HS-27A (cell line): Measurements from ENCODE around the gene TULP1.
"Not testable (repeated sequence)": the region's sequence is repeated elsewhere in the genome, so short reads cannot be mapped to it uniquely, and the experiment has no call there.

Source experiments
- DNase-seq: peaks from one replicate; pipeline ENCODE4 v3.0.0-alpha.2; 2012; ENCODE audit warnings: low read depth, missing footprints

The TULP1 gene

DNA sequence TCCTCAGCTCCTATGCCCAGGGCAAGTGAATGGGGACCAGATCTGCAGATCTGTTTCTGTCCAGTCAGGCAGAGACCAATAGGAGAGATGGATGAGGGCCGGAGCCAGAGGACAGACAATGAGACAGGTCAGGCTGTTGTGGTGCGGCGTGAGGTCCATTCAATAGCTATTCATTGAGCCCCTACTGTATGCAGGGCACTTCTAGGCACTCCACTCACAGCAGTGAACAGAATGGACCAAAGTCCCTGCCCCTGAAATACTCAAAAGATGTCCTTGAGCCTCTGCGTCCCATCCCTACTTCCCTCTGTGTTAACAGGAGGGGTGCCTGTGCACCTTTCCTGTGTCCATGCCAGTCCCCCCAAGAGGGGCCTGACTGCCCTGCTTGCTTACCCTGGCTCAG, 8.5 kb upstream of the TULP1 start:
- DNase-seq, result no peak

DNA sequence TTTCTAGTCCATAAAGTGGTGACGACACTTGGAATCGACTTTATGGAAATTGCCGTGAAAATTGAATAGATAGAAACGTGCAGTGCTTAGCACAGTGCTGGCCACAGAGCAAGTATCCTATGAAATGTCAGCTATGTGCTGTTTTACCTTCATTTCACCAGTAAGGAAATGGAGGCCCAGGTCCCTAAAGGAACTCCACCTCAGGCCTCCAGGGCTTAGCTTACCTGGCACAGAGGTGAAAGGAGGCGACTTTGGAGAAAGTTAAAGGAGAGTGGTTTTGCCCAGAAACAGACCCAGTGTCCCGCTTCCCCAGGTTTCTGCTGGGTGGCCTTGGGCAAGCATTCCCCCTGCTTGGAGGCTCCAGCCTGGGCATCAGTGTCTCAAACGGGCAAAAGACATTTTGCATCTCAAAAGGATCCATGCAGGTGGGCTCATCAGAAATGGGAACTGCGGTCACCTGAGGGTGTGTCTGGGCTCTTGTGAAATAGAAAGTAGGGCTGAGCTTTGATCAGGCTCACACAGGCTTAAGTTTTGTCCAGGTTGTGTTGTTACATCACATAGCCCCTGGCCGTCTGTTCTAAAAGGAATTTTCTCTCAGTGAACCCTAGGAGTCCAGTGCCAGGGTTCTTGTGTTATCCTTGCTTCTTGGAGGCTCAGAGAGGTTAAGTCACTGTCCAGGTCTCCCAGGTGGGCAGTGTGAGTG, 6.8 kb upstream of the TULP1 start:
- DNase-seq, result no peak

DNA sequence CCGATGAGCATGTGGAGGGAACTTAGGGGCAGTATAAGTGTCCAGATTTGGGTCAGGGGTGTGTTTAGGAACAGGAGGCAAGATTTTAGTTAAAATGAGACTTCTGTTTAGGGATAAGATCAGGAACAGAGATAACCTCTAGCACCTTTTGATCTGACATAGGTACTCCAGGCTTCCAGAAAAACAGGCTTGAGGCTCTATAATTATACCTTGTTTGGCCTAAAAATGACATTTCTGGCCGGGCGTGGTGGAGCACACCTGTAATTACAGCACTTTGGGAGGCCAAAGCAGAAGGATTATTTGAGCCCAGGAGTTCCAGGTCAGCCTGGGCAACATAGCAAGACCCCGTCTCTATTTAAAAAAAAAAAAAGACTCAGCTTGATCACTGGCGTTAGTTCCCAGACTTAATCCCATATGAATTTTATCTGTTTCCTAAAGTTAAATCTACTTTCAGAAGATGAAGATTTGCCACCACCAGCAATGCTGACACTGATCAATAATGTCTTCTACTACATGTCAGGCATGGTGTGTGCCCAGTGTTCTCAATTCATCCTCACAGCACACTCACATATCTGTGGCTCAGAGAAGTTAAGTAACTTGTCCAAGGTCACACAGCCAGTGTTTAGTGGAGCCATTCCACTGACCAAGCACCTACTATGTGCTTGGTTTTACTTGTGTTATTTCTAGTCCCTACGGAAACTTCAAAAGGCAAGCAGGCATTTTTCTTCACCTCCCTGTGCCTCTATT, 6.0 kb upstream of the TULP1 start:
- DNase-seq, result no peak

DNA sequence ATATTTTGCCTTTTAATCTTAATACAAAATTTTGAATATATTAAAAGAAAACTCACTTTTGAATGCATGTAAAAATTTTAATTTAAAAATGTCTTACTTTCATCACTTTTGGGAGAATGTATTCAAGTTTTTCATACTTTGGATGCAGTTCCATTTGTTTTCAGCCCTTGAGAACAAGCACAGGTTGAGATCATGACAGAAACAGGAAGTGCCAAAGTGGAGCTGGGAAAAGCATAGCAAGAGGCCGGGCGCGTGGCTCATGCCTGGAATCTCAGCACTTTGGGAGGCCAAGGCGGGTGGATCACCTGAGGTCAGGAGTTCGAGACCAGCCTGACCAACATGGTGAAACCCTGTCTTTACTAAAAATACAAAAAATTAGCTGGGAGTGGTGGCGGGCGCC, 5.3 kb upstream of the TULP1 start:
- not testable (repeated sequence) for DNase-seq

DNA sequence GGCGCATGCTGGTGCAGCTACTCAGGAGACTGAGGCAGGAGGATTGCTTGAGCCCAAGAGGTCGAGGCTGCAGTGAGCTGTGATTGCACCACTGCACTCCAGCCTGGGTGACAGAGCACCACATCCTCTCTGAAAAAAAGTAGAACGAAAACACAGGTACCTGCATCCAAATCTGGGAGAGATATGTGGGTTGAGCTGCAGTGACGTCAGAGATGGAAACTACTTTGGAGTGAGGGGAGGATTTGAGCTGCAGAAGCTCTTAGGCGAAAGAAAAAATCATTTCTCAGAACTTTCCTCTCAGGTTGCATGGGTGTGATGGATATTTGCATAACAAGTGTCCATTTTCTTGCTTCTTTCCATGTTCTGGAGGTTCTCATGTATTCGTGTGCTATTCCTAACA, 4.0 kb upstream of the TULP1 start:
- no peak for DNase-seq

DNA sequence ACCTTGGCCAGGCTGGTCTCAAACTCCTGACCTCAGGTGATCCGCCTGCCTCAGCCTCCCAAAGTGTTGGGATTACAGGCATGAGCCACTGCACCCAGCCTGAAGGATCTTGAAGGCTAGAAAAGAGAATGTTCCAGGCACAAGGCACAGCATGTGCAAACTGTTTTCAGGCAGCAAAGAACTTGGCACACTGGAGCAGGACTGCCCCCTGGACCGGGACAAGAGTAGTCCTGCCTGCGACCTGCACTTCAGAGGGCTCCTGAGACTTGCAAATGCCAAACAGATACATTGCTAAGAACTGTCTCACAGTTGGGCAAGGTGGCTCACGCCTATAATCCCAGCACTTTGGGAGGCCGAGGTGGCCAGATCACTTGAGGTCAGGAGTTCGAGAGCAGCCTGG, 3.2 kb upstream of the TULP1 start:
- not testable (repeated sequence) for DNase-seq

DNA sequence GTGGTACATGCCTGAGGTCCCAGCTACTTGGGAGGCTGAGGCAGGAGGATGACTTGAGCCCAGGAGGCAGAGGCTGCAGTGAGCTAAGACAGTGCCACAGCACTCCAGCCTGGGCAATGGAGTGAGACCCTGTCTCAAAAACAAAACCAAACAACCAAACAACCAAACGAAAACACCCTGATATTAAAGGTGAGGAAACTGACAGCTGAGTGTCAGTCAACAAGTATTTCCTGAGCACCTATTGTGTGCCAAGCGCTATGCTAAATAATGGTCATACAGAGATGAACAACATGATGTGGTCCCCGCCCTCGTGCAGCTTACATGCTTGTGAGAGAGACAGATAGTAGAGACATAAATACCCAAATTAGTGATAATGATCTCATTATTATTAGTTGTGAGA, 1.9 kb upstream of the TULP1 start:
- no peak for DNase-seq

DNA sequence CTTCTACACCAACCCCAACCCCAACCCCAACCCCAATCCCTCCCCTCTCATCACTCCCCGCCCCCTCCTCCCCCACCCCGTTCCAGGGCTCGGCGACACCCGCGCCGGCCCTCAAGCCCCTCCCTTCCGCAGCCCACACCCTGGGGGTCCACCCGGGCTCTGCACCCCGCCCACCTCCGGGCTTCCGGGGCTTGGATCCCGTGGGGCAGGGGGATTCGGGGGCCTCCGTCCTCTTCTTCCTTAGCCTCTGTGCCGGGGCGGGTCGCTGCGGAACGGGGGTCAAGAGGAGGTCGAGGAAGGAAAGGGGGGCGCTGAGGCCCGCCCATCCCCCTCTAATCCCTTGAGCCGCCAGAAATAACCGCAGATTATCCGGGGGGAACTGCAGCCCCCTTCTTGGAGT, 690 bp downstream of the TULP1 start:
- DNase-seq, result no peak

DNA sequence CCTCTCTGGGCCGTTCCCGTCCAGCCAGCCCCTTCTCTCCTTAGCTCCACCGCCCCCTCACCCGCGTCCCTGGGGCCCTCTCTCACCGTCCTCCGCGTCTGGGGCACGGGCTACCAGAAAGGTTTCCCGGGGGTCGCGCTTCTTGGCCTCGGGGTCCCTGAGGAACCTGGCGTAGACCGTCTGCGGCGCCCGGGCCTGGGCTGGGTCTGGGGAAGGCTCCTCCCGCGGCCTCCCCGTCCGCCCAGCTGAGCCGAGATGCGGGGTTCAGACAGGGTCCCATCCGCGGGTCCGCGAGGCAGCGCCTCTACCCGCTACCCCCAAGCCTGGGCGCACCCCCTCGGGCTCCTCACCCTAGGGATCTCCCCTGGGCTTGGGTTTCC, 1.1 kb downstream of the TULP1 start:
- DNase-seq, result no peak

DNA sequence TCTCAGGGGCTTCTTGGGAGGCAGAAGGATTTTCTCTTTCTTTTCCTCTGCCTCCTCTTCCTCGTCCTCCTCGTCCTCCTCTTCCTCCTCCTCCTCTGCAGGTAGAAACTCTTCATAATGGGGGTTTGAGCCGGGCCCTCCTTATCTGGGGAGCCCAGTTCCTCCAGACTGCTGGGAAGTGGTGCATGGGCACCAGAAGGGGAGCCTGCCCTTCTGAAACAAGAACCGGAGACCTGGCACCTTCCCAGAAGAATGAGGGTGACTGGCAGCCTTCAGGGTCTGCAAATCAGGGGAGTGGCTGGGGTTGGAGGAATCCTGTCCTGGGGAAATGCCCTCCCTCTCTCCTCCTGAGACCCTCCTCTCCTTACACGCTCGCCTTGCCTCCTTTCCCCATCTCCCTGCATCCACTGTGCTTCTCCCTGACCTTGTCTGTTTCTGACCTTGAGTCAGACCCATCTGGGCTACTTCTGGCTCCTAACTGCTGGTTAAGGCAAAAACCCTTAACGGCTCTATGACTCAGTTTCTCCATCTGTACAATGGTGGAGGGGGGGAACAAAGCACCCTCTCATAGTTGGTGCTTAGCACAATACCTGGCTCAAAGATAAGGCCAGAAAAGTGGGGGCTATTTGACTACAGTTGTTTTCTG, 1.7 kb downstream of the TULP1 start:
- DNase-seq, result no peak

DNA sequence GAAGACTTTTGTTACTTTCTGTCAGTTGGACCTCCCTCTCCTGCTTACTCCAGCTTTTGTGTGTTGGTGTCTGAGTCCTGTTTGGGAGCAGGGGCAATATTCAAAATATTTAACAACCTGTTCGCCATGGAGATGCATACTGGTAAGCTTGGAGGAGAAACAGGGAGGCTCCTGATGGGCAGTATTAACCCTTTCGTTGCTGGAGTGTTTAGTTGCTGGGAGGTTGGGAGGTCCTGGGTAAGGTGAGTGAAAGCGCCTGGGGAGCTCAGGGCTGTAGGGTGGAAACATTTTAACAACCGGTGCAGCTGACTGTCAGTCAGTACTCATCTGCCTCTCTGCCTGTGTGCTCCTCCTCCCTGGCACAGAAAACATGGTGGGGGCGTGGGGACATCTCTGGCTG, 4.2 kb downstream of the TULP1 start:
- no peak for DNase-seq

DNA sequence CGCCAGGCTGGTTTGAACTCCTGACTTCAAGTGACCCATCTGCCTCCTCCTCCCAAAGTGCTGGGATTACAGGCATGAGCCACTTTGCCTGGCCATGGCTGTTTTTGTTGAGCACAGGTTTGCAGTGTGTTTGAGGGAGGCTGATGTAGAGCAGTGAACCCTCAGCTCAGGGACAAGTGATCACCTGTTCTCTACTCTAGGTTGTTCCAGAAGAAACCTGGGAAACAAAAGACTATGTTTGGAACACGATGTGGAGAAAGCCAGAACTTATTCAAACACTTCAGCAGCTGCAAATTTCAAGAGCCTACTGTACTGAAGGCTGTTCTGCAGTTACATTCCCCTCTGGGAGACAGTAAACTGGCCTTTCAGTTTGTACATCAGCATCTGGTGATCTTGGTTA, 4.7 kb downstream of the TULP1 start:
- DNase-seq, result no peak

DNA sequence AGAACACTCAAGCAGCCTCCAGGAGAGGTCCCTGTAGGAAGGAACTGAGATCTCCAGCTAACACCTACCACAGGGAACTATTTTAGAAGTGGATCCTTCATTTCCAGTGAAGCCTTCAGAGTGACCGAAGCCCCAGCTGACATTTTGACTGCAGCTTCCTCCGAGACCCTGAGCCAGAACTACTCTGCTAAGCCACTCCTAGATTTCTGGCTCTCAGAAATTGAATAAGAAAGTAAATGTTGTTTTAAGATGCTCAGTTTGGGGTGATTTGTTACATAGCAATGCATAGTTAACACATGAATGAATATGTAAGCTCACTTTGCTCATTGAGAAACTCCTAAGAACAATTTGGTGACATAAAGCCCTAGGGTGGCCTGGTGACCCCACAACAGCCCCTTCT, 5.5 kb downstream of the TULP1 start:
- DNase-seq, result no peak

DNA sequence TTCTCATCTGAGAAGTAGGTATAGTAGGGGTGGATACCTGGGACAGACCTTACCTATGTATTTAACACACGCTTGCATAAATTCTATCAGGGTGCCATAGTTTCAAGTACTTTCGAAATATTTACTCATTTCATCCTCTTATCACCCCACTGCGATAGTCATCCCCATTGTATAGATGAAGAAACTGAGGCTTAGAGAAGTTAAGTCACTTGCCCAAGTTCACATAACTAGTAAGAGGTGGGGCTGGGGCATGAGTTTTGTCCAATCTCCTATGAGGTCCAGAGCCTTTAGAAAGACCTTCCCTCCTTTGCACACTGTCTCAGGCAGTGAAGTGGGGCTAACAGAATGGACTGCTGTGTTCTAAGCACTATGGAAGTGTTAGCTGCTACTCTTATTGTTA, 6.2 kb downstream of the TULP1 start:
- no peak for DNase-seq

DNA sequence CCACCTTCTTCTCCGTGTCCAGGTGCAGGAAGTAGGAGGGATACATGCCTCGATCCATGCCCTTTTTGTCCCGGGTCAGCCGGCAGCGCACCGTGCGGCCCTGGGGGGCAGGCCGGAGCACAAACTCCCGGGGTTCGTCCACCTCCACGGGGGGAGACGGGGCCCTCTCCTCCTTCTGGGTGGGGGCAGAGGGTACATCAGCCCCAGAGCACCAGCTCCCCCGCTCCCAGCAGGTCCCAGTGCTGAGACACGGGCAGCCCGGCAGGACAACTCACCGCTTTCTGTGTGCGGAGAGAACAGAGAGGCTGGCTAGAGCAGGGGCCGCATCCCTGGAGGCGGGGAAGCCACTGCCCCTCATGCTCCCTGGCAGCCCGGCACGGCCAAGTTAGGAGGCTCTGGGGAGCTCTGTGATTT, 6.7 kb downstream of the TULP1 start:
- DNase-seq, result no peak

DNA sequence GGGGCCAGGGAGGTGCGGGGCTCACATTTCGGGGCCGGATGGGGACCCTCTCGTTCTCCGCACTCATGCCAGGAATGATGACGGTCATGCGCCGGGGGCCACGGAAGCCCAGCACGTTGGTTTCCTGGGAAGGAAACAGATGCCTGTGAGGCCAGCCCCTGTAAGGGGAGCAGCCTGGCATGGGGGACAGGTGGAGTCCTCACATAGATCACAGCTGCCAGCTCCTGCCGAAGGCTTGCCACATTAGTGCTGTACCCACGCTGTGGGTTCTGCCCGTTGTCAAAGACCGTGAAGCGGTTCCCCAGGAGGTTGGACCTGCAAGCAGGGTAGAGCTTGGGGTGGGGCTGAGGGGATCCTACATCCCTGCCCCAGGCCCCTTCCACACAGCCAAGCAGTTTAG, 9.2 kb downstream of the TULP1 start:
- DNase-seq, result no peak

DNA sequence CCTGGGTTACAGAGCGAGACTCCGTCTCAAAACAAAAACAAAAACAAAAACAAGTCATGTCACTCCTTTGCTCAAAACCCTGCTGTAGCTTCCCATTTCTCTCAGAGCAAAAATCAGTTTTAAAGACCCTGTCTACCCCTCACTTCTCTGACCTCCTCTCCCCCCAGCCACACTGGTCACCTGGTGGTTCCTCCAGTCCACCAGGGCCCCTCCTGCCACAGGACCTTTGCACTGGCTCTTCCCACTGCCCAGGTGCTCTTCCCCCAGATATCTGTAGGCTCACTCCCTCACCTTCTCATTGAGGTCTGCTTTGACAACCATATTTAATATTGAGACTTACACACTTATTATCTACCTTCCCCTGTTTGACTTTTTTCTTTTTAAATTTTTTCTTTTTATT, 10.9 kb downstream of the TULP1 start:
- DNase-seq, result no peak

DNA sequence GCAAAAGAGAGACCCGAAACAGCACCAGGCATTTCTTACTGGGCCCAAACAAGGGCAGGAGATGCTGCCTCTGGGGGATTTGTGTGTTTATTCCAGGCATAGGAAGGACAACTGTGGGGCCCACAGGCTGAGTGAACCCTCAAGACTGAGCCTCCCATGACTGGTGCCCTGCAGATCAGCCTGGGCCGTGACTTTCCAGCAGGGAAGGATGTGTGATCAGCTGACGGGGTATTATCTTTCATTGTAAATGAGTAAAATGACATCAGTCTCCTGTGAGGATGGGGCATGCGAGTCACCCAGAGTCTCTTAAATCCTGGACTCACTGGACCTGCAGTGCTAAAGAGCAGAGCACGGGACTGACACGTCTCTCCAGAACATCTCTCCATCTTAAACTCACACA, 11.9 kb downstream of the TULP1 start:
- no peak for DNase-seq

DNA sequence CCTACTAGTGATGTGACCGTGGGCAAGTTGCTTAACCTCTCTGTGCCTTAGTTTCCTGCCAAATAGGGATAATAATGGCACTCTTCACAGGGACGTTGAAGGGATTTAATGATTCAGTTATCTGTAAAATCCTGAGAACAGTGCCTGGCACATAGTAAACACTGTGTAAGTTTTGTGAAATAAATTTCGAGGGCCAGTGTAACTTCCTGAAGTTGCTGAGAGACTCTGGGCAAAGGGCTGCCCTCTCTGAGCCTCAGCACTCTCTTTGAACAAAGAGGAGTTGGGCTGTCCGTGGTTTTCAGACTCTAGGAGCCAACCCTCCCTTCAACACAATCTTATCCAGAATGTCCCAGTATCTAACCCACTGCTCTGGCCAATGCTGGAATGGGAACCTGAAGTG, 13.3 kb downstream of the TULP1 start:
- DNase-seq, result no peak

DNA sequence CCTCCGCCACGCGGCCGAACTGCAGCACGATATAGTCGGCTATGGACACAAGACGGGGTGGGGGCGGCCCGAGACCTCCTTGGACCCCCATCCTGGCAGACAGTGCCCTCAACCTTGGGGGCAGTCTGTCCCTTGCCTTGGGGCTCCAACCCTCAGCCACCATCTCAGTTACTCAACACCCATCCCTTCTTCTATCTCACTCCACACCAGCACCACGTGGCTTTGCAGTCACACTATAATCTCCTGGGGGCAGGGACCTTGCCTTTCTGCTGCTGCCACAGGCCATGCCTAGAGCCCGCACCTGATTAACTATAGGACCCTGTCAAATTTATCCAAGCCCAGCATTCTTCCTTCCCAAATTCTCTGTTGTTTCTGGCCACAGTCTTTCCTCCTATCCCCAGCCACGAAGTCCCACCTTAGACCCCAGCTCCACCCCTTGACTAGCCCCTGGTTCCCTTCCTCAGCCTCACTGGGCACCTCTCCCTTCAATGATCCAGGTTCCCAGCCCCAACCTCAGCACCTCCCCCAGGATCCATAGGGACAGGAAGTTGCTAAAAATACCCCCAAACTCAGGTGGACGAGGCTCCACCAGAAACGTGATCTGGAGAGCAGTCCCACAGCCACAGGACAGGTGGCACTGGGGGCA, 14.2 kb downstream of the TULP1 start:
- DNase-seq, result no peak

DNA sequence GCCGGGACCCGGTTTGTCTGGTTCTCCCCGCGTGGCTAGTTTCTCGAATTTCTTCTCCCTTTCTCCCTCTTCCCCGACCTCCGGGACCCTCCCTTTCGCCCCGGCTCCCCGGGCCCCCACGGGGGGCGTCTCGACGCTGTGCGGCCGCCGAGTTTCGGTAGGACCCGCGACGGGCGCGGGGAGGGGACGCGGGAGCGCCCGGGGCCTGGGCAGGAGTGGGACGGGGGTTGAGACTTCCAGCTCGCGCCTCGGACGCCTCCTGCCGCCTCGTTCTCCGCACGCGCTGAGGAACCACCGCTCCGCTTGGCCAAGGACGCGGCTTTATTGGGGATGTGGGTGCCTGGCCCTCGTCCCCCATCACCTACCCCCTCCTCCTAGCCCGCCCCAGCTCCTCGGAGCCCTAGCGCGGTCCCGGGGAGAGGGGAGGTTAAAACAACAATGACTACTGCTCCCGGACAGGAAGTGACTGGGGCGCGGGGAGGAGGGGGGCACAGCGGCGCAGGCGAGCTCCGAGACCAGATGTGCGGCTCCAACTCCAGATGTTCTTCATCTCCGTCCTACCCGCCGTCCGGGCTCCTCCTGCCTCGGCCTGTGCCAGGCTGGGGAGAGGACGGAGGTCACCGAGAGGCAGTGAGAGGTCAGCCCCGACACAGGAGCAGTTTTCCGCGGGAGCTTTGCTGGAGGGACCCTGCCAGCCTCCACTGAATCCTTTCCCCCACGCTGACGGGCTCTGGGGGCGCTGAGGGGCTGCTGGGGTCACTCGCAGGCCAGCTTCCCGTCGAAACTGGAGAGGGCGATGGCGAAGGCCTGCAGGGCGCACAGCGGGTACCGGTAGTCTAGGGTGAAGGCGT, 14.9 kb downstream of the TULP1 start:
- DNase-seq, result no peak
